K562 (cell line): Measurements from ENCODE around the gene CBX8. TPM values are rescaled to one million over a fixed set of nuclear protein-coding genes. Genes with fewer than 3 reads are reported as not detected.
A peak's percentile ranks its signal among the peaks of the same experiment; 100 is the strongest.

Source experiments
- ARID1B ChIP-seq: fragments of 450-650 bp; IDR thresholded peaks from 2 replicates; pipeline ENCODE4 v1.6.1; 2016; ENCODE audit warnings: antibody characterized with exemption, mild to moderate bottlenecking, inconsistent platforms
- CBX1 ChIP-seq: sonication (generic); IDR thresholded peaks from 2 replicates; pipeline ENCODE4 v1.6.1; 2016; ENCODE audit warnings: antibody characterized with exemption, low read depth, mild to moderate bottlenecking
- DIDO1 ChIP-seq: fragments of 450-650 bp; IDR thresholded peaks from 2 replicates; pipeline ENCODE4 v1.6.1; 2016; ENCODE audit warnings: low read depth, missing biosample characterization, missing genetic modification characterization
- HSF4 ChIP-seq: fragments of 250-450 bp; sonication (Bioruptor Pico); IDR thresholded peaks from 2 replicates; pipeline ENCODE4 v2.1.2; 2022; ENCODE audit warnings: mild to moderate bottlenecking, moderate library complexity, borderline replicate concordance
- IFI16 ChIP-seq: fragments of 250-450 bp; sonication (Bioruptor Pico); IDR thresholded peaks from 2 replicates; pipeline ENCODE4 v2.1.2; 2022; ENCODE audit warnings: mild to moderate bottlenecking, inconsistent platforms
- RFX7 ChIP-seq: fragments of 250-450 bp; sonication (Bioruptor Pico); IDR thresholded peaks from 2 replicates; pipeline ENCODE4 v1.5.1; 2021; ENCODE audit warnings: mild to moderate bottlenecking
- SMAD2 ChIP-seq: fragments of 150-350 bp; IDR thresholded peaks from 2 replicates; pipeline ENCODE4 v1.6.1; 2014; ENCODE audit warnings: low read depth, mild to moderate bottlenecking, low read length
- SMARCA5 ChIP-seq: fragments of 450-650 bp; IDR thresholded peaks from 2 replicates; pipeline ENCODE4 v1.6.1; 2016
- SRSF1 ChIP-seq: fragments of 200-400 bp; formaldehyde crosslinking; IDR thresholded peaks from 2 replicates; pipeline ENCODE4 v1.6.1; 2017; ENCODE audit warnings: mild to moderate bottlenecking, low read depth, low read length, moderate library complexity
- SRSF3 ChIP-seq: fragments of 200-400 bp; formaldehyde crosslinking; IDR thresholded peaks from 2 replicates; pipeline ENCODE4 v1.6.1; 2016; ENCODE audit warnings: mild to moderate bottlenecking, low read length, moderate library complexity; ENCODE audit not compliant: insufficient read depth
- ZBED1 ChIP-seq: IDR thresholded peaks from 2 replicates; pipeline ENCODE4 v1.6.1; 2014
- ZBTB17 ChIP-seq: fragments of 450-650 bp; formaldehyde crosslinking; IDR thresholded peaks from 2 replicates; pipeline ENCODE4 v1.4.0; 2020; ENCODE audit warnings: mild to moderate bottlenecking
- ZFX ChIP-seq: sonication (generic); formaldehyde crosslinking; IDR thresholded peaks from 2 replicates; pipeline ENCODE4 v1.8.0; 2022; ENCODE audit warnings: mild to moderate bottlenecking, missing genetic modification reagents, moderate library complexity
- ZKSCAN1 ChIP-seq: fragments of 150-350 bp; IDR thresholded peaks from 2 replicates; pipeline ENCODE4 v1.6.1; 2016; ENCODE audit warnings: low read depth, low read length
- ZNF175 ChIP-seq: fragments of 200-800 bp; sonication (Bioruptor generic); IDR thresholded peaks from 2 replicates; pipeline ENCODE4 v1.6.1; 2016; ENCODE audit warnings: low read depth, mild to moderate bottlenecking, missing genetic modification characterization, missing compliant biosample characterization
- ZNF184 ChIP-seq: sonication (generic); formaldehyde crosslinking; IDR thresholded peaks from 2 replicates; pipeline ENCODE4 v1.5.0; 2020; ENCODE audit warnings: missing genetic modification reagents
- ZNF324 ChIP-seq: fragments of 250-450 bp; sonication (Bioruptor Pico); IDR thresholded peaks from 2 replicates; pipeline ENCODE4 v1.4.0; 2020; ENCODE audit warnings: mild to moderate bottlenecking
- ZNF445 ChIP-seq: fragments of 250-450 bp; sonication (Bioruptor Pico); IDR thresholded peaks from 2 replicates; pipeline ENCODE4 v1.4.0; 2020; ENCODE audit warnings: low read depth, mild to moderate bottlenecking, moderate library complexity
- ZNF764 ChIP-seq: fragments of 250-450 bp; sonication (Bioruptor Pico); IDR thresholded peaks from 2 replicates; pipeline ENCODE4 v1.4.0; 2020; ENCODE audit warnings: low read depth, mild to moderate bottlenecking, moderate library complexity
- polyA plus RNA-seq, 8 experiments: library from polyadenylated mRNA; depleted of rRNA in 4 of 8; stranded (reverse) in 5 of 8; unstranded in 3 of 8; fragments of >200 nt; fragmentation: Nextera tagmentation in 2 of 8; fragmentation: Illumina TruSeq in 1 of 8; extraction: Ambion mirVana in 2 of 8; extraction: Trizol in 1 of 8; gene quantifications; 2 replicates each; pipeline versions ENCODE4 v1.2.1 to v1.2.3, GENCODE V29; 2011 to 2014; ENCODE audit warnings: inconsistent platforms in 1 of 8, missing spikeins in 1 of 8
- total RNA-seq, 7 experiments: library from RNA; depleted of rRNA in 6 of 7; stranded (reverse); fragments of >200 nt in 6 of 7; fragmentation: Illumina TruSeq in 2 of 7; extraction: Trizol in 2 of 7; gene quantifications; 2 replicates each; pipeline versions ENCODE4 v1.2.1 to v1.2.3, GENCODE V29; 2011 to 2021; ENCODE audit warnings: low replicate concordance in 1 of 7
- TF ChIP-seq, protein P1 (sequence below): sonication (generic); formaldehyde crosslinking; IDR thresholded peaks from 2 replicates; pipeline ENCODE4 v1.8.1; 2023; ENCODE audit warnings: mild to moderate bottlenecking, missing genetic modification reagents
- TF ChIP-seq, protein P2 (sequence below): fragments of 200-400 bp; formaldehyde crosslinking; IDR thresholded peaks from 2 replicates; pipeline ENCODE4 v1.6.1; 2017; ENCODE audit warnings: mild to moderate bottlenecking, low read depth, low read length, moderate library complexity
- TF ChIP-seq, protein P3 (sequence below): fragments of 450-650 bp; IDR thresholded peaks from 2 replicates; pipeline ENCODE4 v1.6.1; 2018; ENCODE audit not compliant: partially characterized antibody

Gene CBX8
- total and polyA plus RNA-seq, 9 of the 15 experiments (the other 6 are each of a cell fraction or from before 2014, with no cell fraction given), result 0.08 to 11.9 (median 2.6) TPM

DNA sequence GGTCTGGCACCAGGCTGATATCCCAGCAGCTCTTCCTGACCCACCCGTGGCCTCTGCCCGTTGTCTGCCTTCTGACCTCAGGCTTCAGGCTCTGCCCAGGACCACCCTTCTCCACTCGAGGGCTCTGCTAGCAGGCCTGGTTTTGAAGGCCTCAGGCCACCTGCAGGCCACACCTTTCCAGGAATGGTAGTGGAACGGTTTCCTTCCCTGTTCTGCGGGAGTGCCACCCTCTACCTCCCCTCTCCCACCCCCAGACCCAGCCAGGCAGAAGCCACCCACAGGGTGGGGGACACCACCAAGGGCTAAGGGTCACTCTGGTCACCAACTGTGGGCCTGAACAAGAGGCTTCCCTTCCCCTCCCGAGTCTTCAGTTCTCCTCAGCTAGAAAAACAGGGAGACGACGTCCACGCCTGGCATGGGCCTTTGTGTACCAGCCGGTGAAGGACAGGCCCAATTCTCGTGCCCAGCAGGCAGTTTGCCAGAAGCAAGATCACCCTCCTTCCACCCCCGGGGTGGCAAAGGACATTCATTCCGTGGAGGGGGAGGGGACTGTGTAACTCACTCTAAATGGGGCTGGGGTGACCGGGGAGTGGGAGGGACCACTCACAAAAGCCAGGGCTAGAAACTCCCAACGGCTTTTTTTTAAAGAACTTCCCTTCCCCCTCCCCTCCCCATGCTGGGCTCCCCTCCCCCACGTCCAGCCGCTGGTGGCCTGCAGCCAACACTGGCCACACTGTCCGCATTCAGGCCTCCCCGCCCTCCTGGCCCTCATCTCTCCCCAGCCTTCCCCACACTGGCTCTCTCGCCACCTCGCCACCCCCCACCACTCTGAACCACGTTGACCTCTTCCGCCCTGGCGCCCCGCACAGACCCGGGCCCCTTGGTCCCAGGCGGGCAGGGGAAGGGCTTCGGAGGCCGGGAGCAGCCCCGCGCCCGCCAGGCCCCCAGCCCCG is 34.7 kb upstream of the CBX8 start (continued):
- TF ChIP-seq SRSF3 (no peak), ZKSCAN1 (no peak), DIDO1 (tag) (no peak), ZNF324 (CRISPR knock-in tag) (no peak), CBX1 (peak; percentile 73; the same call in 1 of the 2 replicates), ZNF184 (CRISPR knock-in tag) (no peak), ZFX (CRISPR knock-in tag) (peak; percentile 81), SRSF1 (no peak), SMARCA5 (no peak), RFX7 (CRISPR knock-in tag) (no peak), ZNF764 (no peak), ZNF175 (CRISPR knock-in tag) (peak; percentile 53; the same call in 1 of the 2 replicates), ZNF445 (CRISPR knock-in tag) (no peak), HSF4 (CRISPR knock-in tag) (no peak), IFI16 (CRISPR knock-in tag) (no peak), SMAD2 (no peak), ZBTB17 (CRISPR knock-in tag) (no peak; the same call in none of the 2 replicates), ARID1B (no peak), ZBED1 (no peak)
- TF ChIP-seq, protein P1, sequence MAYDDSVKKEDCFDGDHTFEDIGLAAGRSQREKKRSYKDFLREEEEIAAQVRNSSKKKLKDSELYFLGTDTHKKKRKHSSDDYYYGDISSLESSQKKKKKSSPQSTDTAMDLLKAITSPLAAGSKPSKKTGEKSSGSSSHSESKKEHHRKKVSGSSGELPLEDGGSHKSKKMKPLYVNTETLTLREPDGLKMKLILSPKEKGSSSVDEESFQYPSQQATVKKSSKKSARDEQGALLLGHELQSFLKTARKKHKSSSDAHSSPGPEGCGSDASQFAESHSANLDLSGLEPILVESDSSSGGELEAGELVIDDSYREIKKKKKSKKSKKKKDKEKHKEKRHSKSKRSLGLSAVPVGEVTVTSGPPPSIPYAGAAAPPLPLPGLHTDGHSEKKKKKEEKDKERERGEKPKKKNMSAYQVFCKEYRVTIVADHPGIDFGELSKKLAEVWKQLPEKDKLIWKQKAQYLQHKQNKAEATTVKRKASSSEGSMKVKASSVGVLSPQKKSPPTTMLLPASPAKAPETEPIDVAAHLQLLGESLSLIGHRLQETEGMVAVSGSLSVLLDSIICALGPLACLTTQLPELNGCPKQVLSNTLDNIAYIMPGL (CRISPR knock-in tag), result no peak
- TF ChIP-seq, protein P2, sequence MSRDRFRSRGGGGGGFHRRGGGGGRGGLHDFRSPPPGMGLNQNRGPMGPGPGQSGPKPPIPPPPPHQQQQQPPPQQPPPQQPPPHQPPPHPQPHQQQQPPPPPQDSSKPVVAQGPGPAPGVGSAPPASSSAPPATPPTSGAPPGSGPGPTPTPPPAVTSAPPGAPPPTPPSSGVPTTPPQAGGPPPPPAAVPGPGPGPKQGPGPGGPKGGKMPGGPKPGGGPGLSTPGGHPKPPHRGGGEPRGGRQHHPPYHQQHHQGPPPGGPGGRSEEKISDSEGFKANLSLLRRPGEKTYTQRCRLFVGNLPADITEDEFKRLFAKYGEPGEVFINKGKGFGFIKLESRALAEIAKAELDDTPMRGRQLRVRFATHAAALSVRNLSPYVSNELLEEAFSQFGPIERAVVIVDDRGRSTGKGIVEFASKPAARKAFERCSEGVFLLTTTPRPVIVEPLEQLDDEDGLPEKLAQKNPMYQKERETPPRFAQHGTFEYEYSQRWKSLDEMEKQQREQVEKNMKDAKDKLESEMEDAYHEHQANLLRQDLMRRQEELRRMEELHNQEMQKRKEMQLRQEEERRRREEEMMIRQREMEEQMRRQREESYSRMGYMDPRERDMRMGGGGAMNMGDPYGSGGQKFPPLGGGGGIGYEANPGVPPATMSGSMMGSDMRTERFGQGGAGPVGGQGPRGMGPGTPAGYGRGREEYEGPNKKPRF, result no peak
- TF ChIP-seq, protein P3, sequence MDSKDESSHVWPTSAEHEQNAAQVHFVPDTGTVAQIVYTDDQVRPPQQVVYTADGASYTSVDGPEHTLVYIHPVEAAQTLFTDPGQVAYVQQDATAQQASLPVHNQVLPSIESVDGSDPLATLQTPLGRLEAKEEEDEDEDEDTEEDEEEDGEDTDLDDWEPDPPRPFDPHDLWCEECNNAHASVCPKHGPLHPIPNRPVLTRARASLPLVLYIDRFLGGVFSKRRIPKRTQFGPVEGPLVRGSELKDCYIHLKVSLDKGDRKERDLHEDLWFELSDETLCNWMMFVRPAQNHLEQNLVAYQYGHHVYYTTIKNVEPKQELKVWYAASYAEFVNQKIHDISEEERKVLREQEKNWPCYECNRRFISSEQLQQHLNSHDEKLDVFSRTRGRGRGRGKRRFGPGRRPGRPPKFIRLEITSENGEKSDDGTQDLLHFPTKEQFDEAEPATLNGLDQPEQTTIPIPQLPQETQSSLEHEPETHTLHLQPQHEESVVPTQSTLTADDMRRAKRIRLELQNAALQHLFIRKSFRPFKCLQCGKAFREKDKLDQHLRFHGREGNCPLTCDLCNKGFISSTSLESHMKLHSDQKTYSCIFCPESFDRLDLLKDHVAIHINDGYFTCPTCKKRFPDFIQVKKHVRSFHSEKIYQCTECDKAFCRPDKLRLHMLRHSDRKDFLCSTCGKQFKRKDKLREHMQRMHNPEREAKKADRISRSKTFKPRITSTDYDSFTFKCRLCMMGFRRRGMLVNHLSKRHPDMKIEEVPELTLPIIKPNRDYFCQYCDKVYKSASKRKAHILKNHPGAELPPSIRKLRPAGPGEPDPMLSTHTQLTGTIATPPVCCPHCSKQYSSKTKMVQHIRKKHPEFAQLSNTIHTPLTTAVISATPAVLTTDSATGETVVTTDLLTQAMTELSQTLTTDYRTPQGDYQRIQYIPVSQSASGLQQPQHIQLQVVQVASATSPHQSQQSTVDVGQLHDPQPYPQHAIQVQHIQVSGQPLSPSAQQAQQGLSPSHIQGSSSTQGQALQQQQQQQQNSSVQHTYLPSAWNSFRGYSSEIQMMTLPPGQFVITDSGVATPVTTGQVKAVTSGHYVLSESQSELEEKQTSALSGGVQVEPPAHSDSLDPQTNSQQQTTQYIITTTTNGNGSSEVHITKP, result peak; percentile 41
